AG04449 (cell line): ENCODE data around the gene PLEKHA6.

ENCODE experiments used
- CTCF ChIA-PET: fragments of 350-600 bp; formaldehyde crosslinking; extraction: SDS; loops from one replicate; lab custom pipeline; 2021; ENCODE audit warnings: antibody characterized with exemption; lab: Yijun Ruan, JAX
- POLR2A ChIA-PET: fragments of 400-600, 350-600 bp; formaldehyde crosslinking; extraction: SDS; loops from one replicate; lab custom pipeline; 2020; ENCODE audit warnings: antibody characterized with exemption, inconsistent platforms; lab: Yijun Ruan, JAX
- DNase-seq: peaks from one replicate; pipeline ENCODE4 v3.0.0-alpha.2; 2010; ENCODE audit warnings: low read depth, low spot score
- H3K4me3 ChIP-seq: 2 replicates; pipeline ENCODE4 v1.5.1; 2011; ENCODE audit warnings: low read depth, mild to moderate bottlenecking, control low read depth, low read length
- CTCF ChIP-seq: IDR thresholded peaks from one replicate; pipeline ENCODE4 v1.5.1; 2011; ENCODE audit warnings: mild to moderate bottlenecking, moderate library complexity, low read length, control low read depth, inconsistent platforms; ENCODE audit not compliant: insufficient read depth; ENCODE audit errors: missing control alignments

Gene PLEKHA6, protein sequence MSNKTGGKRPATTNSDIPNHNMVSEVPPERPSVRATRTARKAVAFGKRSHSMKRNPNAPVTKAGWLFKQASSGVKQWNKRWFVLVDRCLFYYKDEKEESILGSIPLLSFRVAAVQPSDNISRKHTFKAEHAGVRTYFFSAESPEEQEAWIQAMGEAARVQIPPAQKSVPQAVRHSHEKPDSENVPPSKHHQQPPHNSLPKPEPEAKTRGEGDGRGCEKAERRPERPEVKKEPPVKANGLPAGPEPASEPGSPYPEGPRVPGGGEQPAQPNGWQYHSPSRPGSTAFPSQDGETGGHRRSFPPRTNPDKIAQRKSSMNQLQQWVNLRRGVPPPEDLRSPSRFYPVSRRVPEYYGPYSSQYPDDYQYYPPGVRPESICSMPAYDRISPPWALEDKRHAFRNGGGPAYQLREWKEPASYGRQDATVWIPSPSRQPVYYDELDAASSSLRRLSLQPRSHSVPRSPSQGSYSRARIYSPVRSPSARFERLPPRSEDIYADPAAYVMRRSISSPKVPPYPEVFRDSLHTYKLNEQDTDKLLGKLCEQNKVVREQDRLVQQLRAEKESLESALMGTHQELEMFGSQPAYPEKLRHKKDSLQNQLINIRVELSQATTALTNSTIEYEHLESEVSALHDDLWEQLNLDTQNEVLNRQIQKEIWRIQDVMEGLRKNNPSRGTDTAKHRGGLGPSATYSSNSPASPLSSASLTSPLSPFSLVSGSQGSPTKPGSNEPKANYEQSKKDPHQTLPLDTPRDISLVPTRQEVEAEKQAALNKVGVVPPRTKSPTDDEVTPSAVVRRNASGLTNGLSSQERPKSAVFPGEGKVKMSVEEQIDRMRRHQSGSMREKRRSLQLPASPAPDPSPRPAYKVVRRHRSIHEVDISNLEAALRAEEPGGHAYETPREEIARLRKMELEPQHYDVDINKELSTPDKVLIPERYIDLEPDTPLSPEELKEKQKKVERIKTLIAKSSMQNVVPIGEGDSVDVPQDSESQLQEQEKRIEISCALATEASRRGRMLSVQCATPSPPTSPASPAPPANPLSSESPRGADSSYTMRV

DNA sequence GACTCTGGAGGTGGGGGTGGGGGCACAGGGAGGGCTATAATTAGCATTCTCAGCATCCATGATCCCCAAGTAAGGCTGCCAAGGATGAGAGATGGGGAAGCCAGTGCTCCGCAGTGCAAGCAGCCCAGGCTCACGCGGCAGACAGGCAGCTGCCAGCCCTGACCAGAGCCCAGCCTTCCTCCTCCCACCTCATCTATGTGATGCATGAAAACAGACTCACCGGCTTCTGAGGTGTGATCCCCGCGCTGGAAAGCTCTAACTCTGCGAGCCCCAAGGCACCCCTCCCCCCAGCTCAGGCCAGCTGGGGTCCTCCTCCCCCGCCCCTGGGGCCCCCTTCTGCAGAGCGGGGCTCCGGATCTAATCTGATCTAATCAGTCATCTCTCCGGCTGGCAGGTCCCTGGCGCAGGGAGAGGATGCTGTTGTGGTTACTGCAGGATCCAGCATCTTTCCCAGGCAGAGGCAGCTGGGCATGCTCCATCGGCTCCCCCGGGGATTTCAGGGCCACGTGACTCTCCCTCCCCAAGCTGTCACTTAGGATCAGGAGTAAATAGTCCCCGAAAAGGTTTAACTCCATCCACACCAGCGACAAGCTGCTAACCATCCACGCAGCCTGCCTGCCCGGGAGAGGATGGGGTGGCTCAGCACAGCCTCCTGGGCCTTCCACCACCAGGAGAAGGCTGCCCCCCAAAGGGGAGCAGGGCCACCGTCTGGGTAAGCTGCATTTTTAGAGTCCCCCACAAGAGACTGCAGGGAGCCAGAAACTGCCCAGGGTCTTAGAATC, at the start of gene PLEKHA6:
PLEKHA6 (minus strand) TSS at position 456 of the 782 bp plus-strand sequence. CDS start 86,202 bp downstream, outside the sequence.
- TF ChIP-seq CTCF: peak; percentile 78
- ChIA-PET POLR2A (no interaction called here), CTCF (interaction anchor here (0.7 to 9.5 kb wide), 17 partner anchors 9 to 489 kb away, joined by 3 to 378 read pairs (median 4); partner anchors contain the start of genes ETNK2, GOLT1A and REN)
- DNase-seq: no peak
- peak within 1 kb of the TSS; percentile 49 for H3K4me3 ChIP-seq

- CTCF ChIA-PET: interaction anchor here (1.3 to 4.9 kb wide), 8 partner anchors 8 to 202 kb away, joined by 4 to 111 read pairs (median 10); partner anchors contain the start of gene PIK3C2B
Measured at GRCh38 chr1:204409123-204409522, 49.4 kb upstream of the PLEKHA6 start.

DNA sequence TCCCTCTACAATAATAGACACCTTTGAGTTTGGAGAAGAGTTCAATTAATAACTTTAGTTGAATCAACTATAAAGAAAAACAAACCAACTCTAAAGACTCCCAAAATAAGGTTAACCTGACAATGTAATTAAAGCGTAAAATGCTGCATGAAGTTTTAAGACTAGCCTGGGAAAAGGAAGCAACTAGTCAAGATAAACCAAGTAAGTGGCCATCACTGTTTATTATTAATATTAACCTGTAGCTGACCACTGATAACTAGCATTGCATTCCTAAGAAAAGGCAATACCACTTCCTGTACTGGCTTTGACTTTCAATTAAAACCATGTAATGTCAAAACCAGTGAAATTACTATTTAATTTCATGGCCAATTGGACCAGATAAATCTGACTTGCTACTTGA, 48.9 kb upstream of the PLEKHA6 start:
- DNase-seq: no peak
- POLR2A ChIA-PET: no interaction called here
- CTCF ChIA-PET: interaction anchor here (0.7 to 4.9 kb wide), 10 partner anchors 9 to 201 kb away, joined by 3 to 111 read pairs (median 7); partner anchors contain the start of genes GOLT1A and PIK3C2B
- no peak for TF ChIP-seq CTCF
- H3K4me3 ChIP-seq: peak overlapping the region; percentile 73

More at GRCh38 chr1:204409123-204409522, 49.4 kb upstream of the PLEKHA6 start:
- no peak for DNase-seq
- H3K4me3 ChIP-seq: peak overlapping the region; percentile 73
- TF ChIP-seq CTCF: no peak
- POLR2A ChIA-PET: no interaction called here

DNA sequence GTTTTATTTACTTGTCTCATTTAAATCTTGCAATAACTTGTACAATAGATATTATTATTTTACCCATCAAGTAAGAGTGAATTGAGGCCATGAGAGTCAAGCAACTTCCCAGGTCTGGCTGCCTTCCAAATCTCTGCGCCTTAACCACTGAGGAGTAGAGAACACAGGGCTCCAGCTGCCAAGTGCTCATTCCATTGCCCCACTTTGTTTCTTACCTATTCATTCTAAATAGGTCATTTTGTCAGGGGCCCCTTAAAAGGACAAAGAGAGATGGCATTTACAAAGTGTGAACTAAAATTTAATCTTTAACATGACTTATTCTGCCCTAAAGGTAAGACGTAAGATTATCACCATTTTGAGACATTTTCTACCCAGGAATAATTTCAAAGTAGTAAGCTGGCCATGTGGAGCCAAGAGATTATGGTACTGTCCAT, 48.4 kb upstream of the PLEKHA6 start:
- DNase-seq: no peak
- no peak for TF ChIP-seq CTCF
- POLR2A ChIA-PET: interaction anchor here (1.0 to 1.5 kb wide), 2 partner anchors 9 to 149 kb away, joined by 3 to 6 read pairs; no protein-coding TSS in a partner anchor

DNA sequence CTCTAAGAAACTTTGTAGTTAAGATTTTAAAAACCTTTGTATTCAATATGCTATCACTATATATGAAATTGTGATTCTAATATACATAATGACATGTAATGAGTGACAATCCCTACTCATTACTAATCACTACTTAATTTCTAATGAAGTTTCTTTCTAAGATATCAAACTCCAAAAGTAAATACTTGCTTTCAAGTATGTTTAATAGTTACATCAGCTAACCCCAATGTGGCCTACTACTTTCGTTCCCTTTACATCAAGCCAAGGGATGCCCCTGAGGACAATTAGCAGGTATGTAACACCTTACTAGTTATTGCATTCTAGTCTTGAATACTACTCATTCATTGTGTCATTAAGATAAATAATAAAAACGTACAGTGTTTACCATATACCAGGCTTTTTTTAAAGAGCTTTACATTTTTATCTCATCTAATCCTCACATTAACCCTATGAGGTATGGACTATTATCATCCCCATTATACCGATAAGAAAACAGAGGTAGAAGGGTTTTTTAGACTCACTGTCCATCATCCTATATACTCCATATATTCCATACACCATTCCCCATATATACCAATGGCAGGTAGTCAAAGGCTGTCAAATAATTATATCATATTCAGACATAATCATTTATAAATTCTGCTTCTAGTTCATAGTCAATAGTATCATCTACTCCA, 47.7 kb upstream of the PLEKHA6 start:
- H3K4me3 ChIP-seq: peak overlapping the region; percentile 73
- no peak for DNase-seq
- CTCF ChIA-PET: interaction anchor here (0.7 to 4.9 kb wide), 16 partner anchors 9 to 400 kb away, joined by 3 to 111 read pairs (median 6); partner anchors contain the start of gene GOLT1A
- no peak for TF ChIP-seq CTCF
- POLR2A ChIA-PET: interaction anchor here (1.0 to 1.5 kb wide), 2 partner anchors 10 to 149 kb away, joined by 3 to 6 read pairs; no protein-coding TSS in a partner anchor

More for the DNA sequence above, 48.4 kb upstream of the PLEKHA6 start:
- peak overlapping the region; percentile 73 for H3K4me3 ChIP-seq
- CTCF ChIA-PET: interaction anchor here (0.7 to 4.9 kb wide), 17 partner anchors 9 to 399 kb away, joined by 3 to 111 read pairs (median 6); partner anchors contain the start of genes GOLT1A and PIK3C2B
